K562 treated with DMSO at 1 percent for 4 hours (cell line): ENCODE data around the gene SLC38A7. TPM values are rescaled to one million over a fixed set of nuclear protein-coding genes. Genes with fewer than 3 reads are reported as not detected.

Source experiments
- total RNA-seq: library from RNA; unstranded; fragments of 300-600 nt; gene quantifications from 2 replicates; pipeline ENCODE4 v1.2.3, GENCODE V29; 2022; ENCODE audit not compliant: insufficient read depth

The SLC38A7 gene
- 5.8 and 7.4 TPM in 2 replicates for total RNA-seq

GRCh38 chr16:58684354-58685083 lies at the start of gene SLC38A7:
SLC38A7 (minus strand) TSS chr16:58684770; CDS start chr16:58680126, 4,644 bp downstream.

GRCh38 chr16:58733671-58734458 lies 49.3 kb upstream of the SLC38A7 start, which contains the start of gene GOT2:
GOT2 (minus strand) TSS chr16:58734316; CDS start chr16:58734228, 88 bp downstream.

GRCh38 chr16:58629733-58630640 lies 54.6 kb downstream of the SLC38A7 start, which contains the start of gene CNOT1:
CNOT1 (minus strand) TSS chr16:58629826; CDS start chr16:58599337, 30,489 bp downstream.

Other genes starting within 250 kb of the SLC38A7 start
- gene NDRG4, start 184.6 kb downstream of the SLC38A7 start, total RNA-seq = not detected in 2 replicates
- 10.0 and 13.7 TPM in 2 replicates for gene SETD6, start 169.3 kb downstream of the SLC38A7 start, total RNA-seq
- gene CNOT1, start 54.9 kb downstream of the SLC38A7 start, total RNA-seq = 110 and 147 TPM in 2 replicates
- 93.7 and 102 TPM in 2 replicates for gene GOT2, start 49.5 kb upstream of the SLC38A7 start, total RNA-seq